ENCODE measurements around the gene SLITRK3.

The SLITRK3 gene

GRCh38 chr3:165195640-165196576, at the start of gene SLITRK3:
Gene SLITRK3, minus strand, starts transcription at chr3:165196384. Its CDS starts 5,554 bp downstream, at chr3:165190830.
- H3K27me3 ChIP-seq (replicated peaks; ENCODE audit: control insufficient read depth, insufficient read depth, low read length) = peaks cover 2% of the 10 kb centered on the region; the same call in 1 of the 2 replicates
- no peak for DNase-seq (ENCODE audit: extremely low read depth, insufficient read length)
- no peaks in the 10 kb centered on the region for H3K36me3 ChIP-seq (ENCODE audit: control insufficient read depth, insufficient read depth, low read length)
- no peak within 1 kb of the TSS for H3K4me3 ChIP-seq (replicated peaks; ENCODE audit: low read depth, low read length)
- no peak for TF ChIP-seq CTCF (IDR thresholded peaks at IDR 0.05; ENCODE audit: insufficient read depth, low read length, poor library complexity, severe bottlenecking)

DNA sequence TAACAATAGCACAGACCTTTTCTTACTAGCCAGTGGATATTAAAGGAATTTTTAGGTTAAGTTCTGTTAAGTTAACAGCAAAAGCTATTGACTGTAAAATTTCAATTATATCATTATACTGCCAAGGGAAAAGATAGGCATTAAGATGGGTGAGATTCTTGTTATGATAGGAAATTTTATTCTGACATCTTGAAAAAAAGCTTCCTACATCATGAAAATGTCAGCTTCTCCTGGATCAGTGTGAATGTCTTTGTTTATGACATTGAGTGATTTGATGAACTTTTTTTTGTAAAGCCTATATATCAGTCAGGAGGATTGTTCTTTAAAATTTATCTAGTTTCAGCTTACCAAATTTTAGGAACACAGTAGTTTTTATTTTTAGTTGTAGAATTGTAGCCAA, 47.4 kb upstream of the SLITRK3 start:
- no peak for TF ChIP-seq CTCF (IDR thresholded peaks at IDR 0.05; ENCODE audit: insufficient read depth, low read length, poor library complexity, severe bottlenecking)
- no peak for DNase-seq (ENCODE audit: extremely low read depth, insufficient read length)

DNA sequence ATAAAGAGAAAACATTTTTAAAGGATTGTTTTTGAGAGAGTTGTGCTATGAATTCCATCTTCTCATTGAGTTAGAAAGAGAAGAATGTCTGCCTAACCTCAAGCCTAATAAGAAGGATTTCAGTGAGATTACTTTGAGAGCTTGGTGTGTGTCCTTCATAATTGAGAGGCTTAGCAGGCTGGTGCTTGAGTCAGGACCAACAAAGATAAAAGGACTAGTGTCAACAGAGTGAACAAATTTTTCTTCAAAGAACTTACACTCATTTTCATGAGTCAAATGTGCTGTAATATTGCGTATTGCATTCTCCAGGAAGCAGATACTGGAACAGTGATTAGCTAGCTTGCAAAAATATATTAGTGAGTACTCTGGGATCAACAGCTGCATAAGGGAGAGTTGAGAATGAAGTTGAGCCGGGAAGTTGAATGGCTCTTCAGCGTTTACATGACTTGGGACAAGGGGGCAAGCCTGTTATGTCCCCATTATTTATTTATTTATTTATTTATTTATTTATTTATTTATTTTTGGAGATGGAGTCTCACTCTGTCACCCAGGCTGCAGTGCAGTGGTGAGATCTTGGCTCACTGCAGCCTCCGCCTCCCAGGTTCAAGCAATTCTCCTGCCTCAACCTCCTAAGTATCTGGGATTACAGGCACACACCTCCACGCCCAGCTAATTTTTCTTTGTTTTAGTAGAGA, 37.5 kb upstream of the SLITRK3 start:
- TF ChIP-seq CTCF (IDR thresholded peaks at IDR 0.05; ENCODE audit: insufficient read depth, low read length, poor library complexity, severe bottlenecking) = no peak
- Histone ChIP-seq H3K36me3 (ENCODE audit: control insufficient read depth, insufficient read depth, low read length) (no peaks in the 10 kb centered on the region), H3K4me3 (replicated peaks; ENCODE audit: low read depth, low read length) (no peak overlapping the region), H3K27me3 (replicated peaks; ENCODE audit: control insufficient read depth, insufficient read depth, low read length) (no peaks in the 10 kb centered on the region)
- no peak for DNase-seq (ENCODE audit: extremely low read depth, insufficient read length)

More for the DNA sequence above, 47.4 kb upstream of the SLITRK3 start:
- Histone ChIP-seq H3K36me3 (ENCODE audit: control insufficient read depth, insufficient read depth, low read length) (no peaks in the 10 kb centered on the region), H3K27me3 (replicated peaks; ENCODE audit: control insufficient read depth, insufficient read depth, low read length) (no peaks in the 10 kb centered on the region), H3K4me3 (replicated peaks; ENCODE audit: low read depth, low read length) (no peak overlapping the region)

DNA sequence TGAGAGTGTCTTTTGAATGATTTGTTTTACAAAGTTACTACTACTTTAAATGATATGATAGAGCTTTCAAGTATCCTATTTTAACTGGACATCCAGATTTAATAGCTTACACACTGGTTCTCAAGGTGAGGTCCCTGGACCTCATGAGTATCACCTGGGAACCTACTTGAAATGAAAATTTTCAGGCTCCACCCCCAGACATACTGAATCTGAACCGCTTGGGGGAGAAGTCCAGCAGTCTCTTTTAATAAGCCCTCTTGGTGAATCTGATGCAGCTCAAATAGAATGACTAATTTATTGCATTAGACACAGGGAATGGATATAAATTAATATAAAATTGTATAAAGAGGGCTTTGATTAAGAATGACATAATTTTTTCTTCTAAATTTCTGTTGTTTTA, 29.4 kb upstream of the SLITRK3 start:
- TF ChIP-seq CTCF (IDR thresholded peaks at IDR 0.05; ENCODE audit: insufficient read depth, low read length, poor library complexity, severe bottlenecking) = no peak
- Histone ChIP-seq H3K4me3 (replicated peaks; ENCODE audit: low read depth, low read length) (no peak overlapping the region), H3K27me3 (replicated peaks; ENCODE audit: control insufficient read depth, insufficient read depth, low read length) (no peaks in the 10 kb centered on the region), H3K36me3 (ENCODE audit: control insufficient read depth, insufficient read depth, low read length) (no peaks in the 10 kb centered on the region)
- DNase-seq (ENCODE audit: extremely low read depth, insufficient read length) = no peak

GRCh38 chr3:165217739-165218138, 21.6 kb upstream of the SLITRK3 start:
- H3K36me3 ChIP-seq (ENCODE audit: control insufficient read depth, insufficient read depth, low read length) = no peaks in the 10 kb centered on the region
- TF ChIP-seq CTCF (IDR thresholded peaks at IDR 0.05; ENCODE audit: insufficient read depth, low read length, poor library complexity, severe bottlenecking) = no peak
- H3K4me3 ChIP-seq (replicated peaks; ENCODE audit: low read depth, low read length) = no peak overlapping the region
- H3K27me3 ChIP-seq (replicated peaks; ENCODE audit: control insufficient read depth, insufficient read depth, low read length) = no peaks in the 10 kb centered on the region
- no peak for DNase-seq (ENCODE audit: extremely low read depth, insufficient read length)

Data from GM06990 (cell line).